Breast epithelium (tissue), 3 donors: Measurements from ENCODE around the gene ANXA2R.

ENCODE experiments used
- CTCF ChIP-seq, 3 donors: fragments of 450-650 bp; IDR thresholded peaks; one replicate each; pipeline ENCODE4 v1.5.1; 2016 to 2017; ENCODE audit warnings: antibody characterized with exemption in 3 of 3, mild to moderate bottlenecking in 3 of 3, moderate library complexity in 3 of 3
- POLR2A ChIP-seq: fragments of 450-650 bp; IDR thresholded peaks from one replicate; pipeline ENCODE4 v1.6.1; 2016; ENCODE audit warnings: antibody characterized with exemption, mild to moderate bottlenecking, moderate library complexity
- POLR2AphosphoS5 ChIP-seq, 3 donors: sonication (generic); formaldehyde crosslinking; IDR thresholded peaks; one replicate each; pipeline ENCODE4 v1.6.1; 2017; ENCODE audit warnings: antibody characterized with exemption in 3 of 3

- TF ChIP-seq POLR2A (no peak), CTCF (IDR thresholded peaks at IDR 0.05) (no peak), POLR2AphosphoS5 (IDR thresholded peaks at IDR 0.05) (peak in 2 of 3 donors; percentile 16 to 18)
Measured at GRCh38 chr5:42993516-42994245, 46.4 kb downstream of the ANXA2R start.
